GM18861 (cell line): ENCODE results near the gene ZNHIT6.

Source experiments
- ATAC-seq: cut with Tn5 transposase; IDR thresholded peaks from one replicate; pipeline ENCODE4 v1.9.1; 2021; ENCODE audit not compliant: unreplicated experiment

The ZNHIT6 gene

DNA sequence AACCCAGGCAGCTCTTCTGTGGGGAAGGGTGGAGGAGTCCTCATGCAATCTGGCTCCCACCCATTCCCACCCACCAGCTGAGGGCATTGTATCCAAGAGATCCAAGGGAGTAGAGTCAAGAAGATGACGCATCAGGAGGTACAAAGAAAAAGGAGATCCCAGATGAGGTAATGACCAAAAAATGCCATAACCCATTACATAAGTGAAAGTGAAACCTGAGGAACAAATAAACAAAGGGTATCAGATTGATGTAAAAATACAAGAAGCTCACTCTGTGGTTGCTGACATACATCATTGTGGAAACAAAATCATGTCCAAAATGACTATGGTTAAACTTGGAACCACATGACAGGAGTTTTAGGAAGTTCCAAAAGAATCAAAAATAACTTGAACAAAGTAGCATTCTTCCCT lies 85.2 kb downstream of the ZNHIT6 start:
- no peak for ATAC-seq

DNA sequence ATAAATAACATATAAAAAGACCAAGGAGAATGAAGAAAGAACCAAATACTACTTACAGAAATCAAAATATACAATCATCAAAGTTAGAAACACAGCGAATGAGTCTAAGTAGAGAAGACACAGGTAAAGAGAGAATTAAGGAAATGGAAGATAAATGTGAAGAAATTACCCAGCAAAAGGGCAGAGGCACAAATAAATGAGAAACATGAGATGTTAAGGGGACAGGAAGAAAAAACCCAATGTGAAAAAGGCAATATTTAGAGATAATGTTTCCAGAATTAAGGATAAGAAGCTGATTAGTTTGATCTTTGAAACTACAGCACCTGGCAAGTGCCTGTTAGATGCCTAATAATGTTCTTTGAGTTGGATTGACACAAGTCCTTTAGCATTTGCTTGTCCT lies 86.8 kb downstream of the ZNHIT6 start:
- ATAC-seq: no peak

DNA sequence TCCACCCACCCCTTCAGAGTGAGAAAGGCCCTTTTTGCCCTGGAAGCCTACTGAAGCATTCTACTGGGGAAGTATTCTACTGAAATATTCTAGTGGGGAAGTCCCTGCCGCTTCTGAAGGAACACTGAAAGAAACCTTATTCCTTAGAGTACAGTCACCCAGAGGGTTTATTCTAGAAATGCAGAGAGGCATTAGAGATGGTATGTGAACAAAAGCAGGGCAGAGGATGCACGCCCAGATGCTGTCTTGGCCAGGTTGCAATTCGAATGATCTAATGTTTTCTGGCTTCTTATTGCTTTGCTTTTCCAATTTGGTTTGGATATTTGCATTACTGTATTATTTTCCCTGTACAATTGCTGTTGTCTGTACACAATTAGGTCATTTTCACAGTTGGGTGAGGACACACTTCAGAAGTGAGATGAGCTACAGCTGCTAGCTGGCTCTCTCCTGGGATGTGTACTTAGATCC lies 90.6 kb downstream of the ZNHIT6 start:
- no peak for ATAC-seq

DNA sequence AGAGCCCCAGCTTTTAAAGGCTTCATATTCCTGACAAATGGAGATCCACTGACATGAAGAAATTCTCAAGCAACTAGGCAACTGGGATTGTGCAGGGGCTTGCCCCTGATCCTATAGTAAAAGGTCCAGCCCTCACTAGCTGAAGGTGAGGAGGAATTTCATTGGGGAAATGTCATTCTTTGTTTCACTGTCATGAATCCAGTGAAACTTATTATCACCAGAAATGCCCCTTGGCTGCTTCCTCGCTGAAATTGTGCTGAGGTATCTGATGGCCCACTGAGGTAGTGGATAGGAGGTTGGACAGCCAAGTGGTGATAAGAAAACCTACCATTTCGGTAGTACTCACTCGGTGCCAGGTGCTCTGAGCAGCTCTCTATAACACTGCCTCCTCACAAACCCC lies 91.5 kb downstream of the ZNHIT6 start:
- no peak for ATAC-seq

DNA sequence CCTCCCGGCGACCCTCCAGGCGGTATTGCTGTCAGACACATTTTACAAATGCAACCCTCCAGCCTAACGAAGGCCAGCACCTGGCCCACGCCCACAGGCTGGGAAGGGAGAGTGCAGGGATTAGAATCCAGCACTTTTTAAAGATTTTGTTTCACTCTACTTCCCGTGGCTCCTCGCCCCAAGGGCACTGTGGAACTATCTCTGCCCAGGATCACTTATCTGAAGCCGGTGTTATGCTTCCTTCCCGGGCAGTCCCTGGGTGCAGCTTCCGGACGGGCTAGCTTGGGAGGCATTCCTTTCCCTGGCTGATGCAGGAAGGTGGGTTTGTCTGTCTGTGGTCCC lies 91.9 kb downstream of the ZNHIT6 start:
- no peak for ATAC-seq

DNA sequence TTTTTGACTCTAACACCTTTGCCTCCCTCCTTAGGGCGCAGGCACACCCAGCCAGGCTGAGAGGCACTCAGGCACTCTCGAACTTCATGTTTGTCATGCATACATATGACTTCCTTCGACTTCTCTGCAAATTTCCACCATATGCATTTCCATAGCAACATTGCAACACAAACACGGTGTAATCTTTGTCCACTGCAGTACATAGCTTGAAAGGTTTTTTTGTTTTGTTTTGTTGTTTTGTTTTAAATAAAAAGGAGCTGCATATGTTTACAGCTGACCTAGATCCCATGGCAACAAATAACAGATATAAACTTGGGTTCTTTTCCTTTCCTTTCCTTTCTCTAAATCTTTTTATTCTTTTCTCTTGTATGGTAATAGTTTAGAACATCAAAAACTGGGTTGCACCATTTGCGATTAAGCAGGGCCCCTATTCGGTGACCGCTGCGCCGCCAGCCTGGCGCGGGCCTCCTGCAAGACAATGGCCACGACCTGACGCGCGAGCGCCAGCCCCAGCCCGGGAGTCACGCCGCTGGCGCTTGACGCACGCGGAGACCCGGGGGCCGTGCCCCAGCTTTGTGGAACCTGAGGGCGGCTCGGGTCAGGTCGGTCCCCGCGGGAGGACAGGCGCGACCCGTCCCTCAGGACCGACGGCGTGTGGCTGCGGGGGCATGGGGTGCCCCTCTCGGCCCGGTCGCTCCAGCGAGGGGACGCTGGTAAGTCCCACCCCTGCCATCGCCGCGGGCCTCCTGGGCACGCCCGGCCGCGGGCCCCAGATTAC lies 92.5 kb downstream of the ZNHIT6 start:
- ATAC-seq: no peak

DNA sequence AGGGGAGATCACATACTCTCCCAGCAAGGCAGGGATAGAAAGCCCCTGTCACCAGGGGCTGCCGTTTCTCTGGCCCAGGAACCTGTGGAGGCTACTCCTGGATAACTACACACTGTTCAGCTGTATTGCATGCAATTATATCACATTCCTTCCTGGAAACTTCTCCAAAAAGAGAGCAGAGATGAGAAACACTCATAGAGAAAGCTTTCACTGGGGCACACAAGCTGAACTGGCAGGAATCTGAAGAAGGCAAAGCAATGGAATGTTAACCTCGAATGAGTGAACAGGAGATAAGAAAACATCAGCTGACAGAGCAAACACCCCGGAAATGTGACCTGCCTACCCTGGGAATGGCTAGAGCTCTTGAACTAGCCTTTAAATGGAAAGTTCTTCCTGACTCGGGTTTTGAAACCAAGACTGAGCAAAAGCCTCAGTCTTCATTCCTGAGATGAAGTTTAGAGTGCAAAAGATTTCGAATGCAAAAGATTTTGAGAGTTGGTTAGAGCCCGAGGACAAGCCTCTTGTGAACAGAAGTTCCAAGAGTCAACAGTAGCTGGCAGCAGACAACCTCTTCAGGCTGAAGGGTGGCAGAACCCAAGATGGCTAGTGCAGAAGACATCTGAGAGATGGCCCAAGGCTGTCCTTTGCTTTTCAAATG lies 95.4 kb downstream of the ZNHIT6 start:
- ATAC-seq: no peak

DNA sequence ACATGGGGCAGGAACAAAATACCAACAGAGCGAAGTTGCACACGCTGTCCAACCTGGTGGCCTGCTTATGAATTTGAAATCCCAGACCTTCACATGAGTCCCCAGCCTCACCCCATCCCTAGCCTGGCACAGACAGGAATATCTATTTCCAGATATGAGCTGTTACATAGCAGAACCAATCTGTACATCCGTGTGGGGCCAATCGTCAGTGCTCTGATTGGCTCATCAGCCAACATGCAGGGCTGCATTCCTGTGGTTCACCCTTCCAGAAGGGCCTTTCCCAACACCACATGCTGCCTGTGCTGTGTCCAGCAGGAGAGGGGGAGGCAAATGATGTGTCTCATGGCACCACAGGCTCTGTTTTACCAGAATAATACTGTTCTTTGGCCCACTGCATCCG lies 96.4 kb downstream of the ZNHIT6 start:
- ATAC-seq: no peak

DNA sequence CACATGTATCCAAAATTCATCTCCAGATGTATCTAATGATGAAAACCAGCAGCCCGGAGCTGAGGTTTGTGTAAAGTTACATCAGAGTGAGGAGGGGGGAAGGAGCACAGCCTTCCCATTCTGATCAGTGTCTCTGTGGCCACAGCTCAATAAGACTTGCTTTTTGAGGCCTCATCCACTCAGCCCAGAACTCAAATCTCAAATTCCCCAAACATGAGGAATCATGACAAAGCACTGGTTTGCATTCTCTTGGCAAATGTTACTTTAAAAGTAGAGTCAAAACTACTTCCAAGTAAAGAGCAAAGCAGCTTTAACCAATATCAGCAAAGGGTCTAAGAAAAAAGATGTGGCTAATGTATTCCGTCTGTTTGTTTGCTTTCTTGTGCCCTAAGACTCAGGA lies 96.8 kb downstream of the ZNHIT6 start:
- no peak for ATAC-seq

DNA sequence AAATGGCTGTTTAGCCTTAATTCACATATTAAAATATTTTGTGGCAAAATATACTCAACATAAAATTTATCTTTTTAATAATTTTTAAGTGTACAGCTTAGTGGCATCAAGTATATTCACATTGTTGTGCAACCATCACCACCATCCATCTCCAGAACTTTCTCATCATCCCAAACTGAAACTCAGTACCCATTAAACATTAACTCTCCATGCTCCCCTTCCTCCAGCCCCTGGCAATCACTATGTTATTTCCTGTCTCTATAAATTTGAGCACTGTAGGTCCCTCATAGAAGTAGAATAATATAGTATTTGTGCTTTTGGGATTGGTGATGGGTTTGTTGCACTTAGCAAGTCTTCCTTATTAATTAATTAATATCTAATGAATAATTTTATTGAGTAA lies 98.3 kb downstream of the ZNHIT6 start:
- ATAC-seq: no peak

DNA sequence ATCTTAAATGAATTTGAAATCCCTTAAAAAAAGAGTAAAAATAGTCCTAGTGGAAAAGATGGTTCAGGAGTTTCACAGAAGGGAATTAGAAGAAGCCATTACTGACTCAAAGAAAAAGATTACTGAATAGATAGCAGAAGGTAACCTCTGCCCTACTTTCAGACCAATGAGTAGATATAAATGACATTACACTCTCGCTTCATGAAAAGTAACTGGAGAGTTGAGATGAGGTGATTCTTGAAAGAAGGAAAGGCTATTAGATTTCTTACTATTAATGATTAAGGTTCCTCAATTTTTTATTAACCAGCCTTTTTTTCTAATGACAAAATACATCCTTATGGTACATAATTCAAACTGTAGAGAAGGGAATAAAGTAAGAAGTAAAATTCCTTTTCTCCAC lies 99.4 kb downstream of the ZNHIT6 start:
- no peak for ATAC-seq

DNA sequence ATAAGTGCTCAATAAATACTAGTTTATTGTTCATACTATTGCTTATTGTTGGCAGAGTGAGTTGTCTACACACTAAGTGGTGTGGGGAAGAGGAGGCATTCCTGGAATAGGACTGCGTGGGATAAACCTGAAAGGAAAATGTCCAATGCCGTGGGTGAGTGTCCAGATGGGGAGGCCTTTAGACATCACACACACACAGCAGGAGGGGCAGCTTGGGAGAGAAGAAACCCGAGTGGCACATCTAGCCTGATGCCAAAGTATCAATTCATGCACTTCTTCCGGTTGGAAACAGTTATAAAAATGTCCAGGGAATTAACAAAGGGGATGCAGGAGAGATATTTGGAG lies 100.3 kb downstream of the ZNHIT6 start:
- no peak for ATAC-seq

DNA sequence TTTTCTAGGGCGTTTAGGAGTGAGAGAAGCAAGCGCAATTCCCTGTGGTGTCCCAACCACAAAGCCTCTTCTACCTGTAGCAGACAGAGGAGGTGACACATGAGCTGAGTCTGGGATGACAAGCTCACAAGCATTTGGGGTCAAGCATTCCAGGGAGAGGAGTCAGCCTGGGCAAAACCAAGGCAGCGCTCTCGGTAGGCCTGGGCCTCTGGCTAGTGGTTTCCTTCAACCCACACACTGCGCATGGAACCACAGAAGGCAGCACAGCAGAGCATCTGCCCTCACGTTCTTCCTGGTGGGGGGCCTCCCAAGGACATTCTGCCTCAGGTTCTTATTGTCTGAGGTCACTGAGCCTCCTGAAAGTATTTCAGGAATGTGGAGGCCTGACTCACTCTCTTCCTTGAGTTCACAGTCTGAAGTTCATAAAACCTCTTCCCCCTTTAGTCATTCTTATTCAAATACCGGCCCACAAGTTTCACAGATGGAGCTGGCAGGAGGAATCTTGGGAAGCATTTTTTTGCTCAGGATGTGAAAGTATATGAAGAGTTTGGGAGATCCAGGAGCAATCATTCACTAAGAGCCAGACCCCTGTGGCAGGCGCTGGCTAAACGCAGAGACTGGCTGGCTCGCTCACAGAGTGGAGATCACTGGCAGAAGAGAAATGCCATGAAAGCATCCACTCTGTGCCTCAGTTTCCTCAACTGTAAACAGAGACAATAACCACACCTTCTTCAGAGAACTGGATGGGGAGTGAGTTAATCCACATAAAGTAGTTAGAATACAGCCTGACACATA lies 100.9 kb downstream of the ZNHIT6 start:
- no peak for ATAC-seq

DNA sequence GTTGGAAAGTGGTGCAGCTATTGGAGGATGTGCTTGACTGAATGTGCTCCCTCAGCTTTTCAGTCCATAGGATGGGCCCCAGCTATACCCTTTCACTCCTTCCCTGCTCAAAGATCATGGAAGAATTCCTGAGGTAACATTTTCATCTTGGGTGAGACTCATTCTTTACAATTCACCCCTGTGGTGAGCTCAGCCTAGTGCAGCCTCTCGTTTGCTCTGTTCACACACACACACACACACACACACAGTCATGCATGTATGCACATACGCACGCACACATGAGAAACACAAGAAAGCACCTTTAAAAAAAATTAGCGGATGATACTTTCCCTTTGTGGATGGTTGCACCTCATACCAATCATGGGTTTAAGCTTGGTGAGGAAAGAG lies 101.8 kb downstream of the ZNHIT6 start:
- ATAC-seq: no peak

DNA sequence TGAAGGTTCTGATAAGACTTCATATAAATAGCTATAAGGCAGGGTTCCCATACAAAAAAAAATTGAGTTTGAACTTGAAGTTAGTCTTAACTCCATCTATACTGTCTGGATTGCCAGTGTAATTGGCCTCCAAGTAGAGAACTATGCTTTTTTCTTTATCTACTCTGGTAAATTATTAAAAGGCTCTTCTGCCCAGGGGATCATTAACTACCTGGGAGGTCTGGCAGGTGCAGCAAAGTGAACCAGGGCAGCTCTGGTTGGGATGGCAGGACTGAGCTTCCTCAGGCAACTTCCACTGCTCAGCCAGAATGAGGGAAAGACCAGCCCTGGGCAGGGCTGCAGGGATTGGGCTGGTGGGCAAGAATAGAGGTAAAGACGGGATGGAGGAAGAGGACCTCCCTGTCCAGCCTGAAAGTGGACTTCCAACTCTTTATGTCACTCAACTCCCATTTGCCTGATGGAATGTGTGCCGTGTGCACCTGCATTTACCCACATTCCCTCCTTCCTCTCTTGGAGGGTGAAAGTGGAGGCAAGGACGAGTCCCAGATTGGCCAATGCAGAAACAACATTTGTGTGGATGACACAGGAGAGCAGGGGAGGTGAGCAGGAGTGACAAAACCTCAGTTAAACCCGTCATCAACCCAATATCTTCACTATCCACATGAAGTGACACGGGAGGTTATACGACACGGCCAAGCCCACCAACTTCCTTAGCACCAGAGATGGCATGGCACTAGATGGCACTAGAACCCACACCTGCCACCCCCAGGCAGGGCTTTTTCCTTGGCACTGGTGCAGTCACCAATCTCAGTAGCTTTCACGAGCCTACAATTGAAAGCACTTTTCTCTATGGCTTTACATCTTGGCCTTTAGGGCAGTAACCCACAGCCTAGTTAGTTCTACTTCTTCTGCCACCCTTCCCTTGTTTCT lies 102.5 kb downstream of the ZNHIT6 start:
- ATAC-seq: no peak

DNA sequence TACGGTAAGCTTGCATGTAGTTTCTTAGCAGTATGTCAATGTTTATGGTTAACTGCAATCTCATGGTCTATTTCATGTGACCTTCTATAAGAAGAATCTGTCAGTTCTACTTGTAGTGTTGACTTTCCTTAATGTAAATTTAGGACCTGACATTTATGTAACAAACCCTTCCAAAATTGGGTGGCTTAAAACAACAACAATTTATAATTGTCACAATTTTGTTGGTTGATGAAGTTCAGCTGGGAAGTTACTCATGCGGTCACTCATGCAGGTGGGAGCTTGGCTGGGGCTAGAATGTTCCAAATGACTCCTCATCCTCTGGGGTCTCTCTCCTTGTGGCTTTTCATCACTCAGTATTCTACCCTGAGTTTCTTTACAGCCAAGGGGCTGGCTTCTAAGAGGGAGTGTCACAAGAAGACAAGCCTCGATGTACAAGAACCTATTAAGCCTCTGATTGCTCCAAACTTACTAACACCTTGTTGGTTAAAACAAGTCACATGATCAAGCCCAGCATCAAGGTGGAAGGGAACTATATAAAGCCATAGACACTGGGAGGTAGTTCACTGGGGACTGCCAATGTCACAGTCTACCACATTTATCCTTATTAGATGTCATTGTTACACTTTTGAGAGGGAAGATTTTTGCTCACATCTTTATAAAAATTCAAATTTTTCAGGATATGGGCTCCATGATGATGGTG lies 103.8 kb downstream of the ZNHIT6 start:
- no peak for ATAC-seq

DNA sequence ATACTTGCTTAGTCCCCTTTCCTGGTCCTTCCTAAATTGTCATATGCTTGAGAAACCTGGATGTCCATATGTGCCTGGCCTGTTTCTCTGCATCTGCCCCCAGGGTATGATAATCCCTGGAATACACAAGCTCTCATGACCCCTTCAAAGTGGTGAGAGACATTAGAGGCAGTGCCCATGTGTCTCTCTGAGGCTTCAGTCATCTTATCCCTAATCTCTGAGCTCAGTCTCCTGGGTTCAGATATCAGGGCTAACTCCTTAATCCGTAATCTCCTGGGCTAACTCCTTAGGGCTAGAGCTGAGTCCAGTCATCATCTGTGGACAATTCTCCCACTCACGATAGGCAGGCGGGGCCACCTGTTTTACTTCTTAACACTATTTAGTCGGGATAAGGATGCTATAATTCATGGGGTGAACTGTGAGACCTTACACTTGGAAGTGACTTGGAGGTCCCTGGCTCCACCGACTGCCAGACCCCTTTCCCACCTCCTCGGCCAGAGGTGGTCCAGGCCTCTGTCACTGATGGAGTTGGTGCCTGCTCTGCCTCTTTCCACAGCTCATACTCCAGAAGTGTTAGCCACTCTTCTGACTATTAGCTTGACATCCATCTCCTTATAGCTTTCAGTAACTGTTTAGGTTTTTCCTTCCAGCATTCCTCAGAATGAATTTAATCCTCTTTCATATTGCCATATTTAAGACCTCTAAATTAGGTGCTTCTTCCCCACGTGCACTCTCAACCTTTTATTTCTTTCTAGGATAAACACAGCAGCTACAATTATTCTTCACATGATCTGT lies 105.0 kb downstream of the ZNHIT6 start:
- no peak for ATAC-seq

DNA sequence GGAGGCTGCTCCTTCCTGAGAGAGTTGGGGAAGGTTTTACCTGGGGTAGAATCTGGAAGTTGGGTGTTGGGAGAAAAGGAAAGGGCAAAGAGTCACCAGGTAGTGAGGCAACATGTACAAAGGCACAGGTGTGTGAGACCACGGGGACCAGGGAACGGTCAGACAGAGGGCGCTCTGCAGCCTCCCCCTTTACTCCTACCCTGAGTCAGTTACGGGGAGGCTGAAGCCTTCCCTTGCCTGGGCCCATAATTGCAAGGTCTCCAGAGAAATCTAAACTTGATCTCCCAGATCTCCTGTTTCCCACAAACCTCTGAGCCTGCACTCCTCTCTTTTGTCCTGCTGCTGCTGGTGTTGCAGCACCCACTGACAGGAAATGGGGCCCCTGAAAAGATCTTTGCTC lies 105.7 kb downstream of the ZNHIT6 start:
- ATAC-seq: no peak

DNA sequence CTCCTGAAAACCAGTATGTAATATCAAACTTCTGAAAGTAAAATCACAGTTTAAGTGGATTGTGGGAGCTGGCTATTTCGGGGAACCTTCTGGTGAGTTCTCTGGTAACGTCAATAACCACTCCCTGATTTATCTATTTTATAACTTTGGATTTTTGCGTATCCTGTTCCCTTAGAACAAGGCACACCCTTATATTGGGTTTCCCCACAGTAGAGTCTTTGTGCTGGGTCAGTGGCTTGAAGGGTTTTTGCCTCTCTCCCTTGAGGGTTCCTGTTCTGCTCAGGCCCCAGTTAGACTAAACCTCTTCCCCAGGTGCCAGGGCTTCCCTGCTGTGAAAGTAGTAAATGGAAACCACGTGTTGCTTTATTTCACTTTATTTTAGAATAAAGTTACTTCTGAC lies 106.3 kb downstream of the ZNHIT6 start:
- no peak for ATAC-seq

DNA sequence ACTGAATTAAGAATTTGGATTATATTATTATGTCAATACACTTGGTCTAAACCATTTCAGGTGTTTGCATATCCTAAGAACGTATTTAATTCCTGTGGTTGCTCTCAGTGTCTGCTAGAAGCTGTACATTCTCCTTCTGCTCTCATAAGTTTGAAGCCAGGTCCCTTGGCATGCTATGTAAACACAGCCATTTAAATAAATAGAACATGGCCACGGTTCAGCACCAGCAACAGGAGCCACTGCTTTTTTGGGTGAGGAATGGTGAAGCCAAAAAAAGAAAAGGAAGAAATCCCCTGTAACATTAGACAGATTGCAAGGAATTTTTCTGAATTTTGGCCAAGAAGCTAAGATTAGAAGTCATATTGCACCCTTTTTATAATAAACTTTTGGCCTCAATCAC lies 108.6 kb downstream of the ZNHIT6 start:
- ATAC-seq: no peak
